Spinal cord (tissue), 10 donors: ENCODE data around the gene HTR3A. TPM values are rescaled to one million over a fixed set of nuclear protein-coding genes. Genes with fewer than 3 reads are reported as not detected.
A peak's percentile ranks its signal among the peaks of the same experiment; 100 is the strongest.
"Not testable (repeated sequence)": the region's sequence is repeated elsewhere in the genome, so short reads cannot be mapped to it uniquely, and the experiment has no call there.

Experiments used
- DNase-seq, 6 donors: peaks; one replicate each; pipeline versions ENCODE4 v3.0.0 to v3.0.0-alpha.2; 2013 to 2015; ENCODE audit warnings: low spot score in 6 of 6, low read depth in 4 of 6
- H3K27ac ChIP-seq: one replicate; pipeline ENCODE4 v1.5.1; 2013; ENCODE audit warnings: low read depth, low read length, control low read depth
- H3K27me3 ChIP-seq: one replicate; pipeline ENCODE4 v1.6.1; 2013; ENCODE audit warnings: low read length; ENCODE audit not compliant: control insufficient read depth, insufficient read depth
- H3K36me3 ChIP-seq: one replicate; pipeline ENCODE4 v1.6.1; 2013; ENCODE audit warnings: low read length; ENCODE audit not compliant: control insufficient read depth, insufficient read depth
- H3K4me1 ChIP-seq: one replicate; pipeline ENCODE4 v1.6.1; 2013; ENCODE audit warnings: low read length; ENCODE audit not compliant: control insufficient read depth, insufficient read depth
- H3K4me3 ChIP-seq: one replicate; pipeline ENCODE4 v1.5.1; 2013; ENCODE audit warnings: low read depth, low read length, control low read depth
- H3K9me3 ChIP-seq: one replicate; pipeline ENCODE4 v1.6.1; 2013; ENCODE audit warnings: low read length; ENCODE audit not compliant: control insufficient read depth, insufficient read depth
- WGBS: methylation state at CpG from one replicate; pipeline ENCODE4 v1.1.5; 2013; ENCODE audit warnings: missing lambda C conversion rate; ENCODE audit not compliant: insufficient coverage; 5-methylcytosine and 5-hydroxymethylcytosine counted together
- polyA plus RNA-seq, 2 donors: library from polyadenylated mRNA; unstranded; fragments of 120-200 nt; gene quantifications; one replicate each; pipeline ENCODE4 v1.2.1, GENCODE V29; 2013; ENCODE audit not compliant: insufficient read length in 2 of 2
- total RNA-seq, 2 donors: library from RNA; depleted of rRNA in 1 of 2; stranded (reverse); fragments of 120-200 nt in 1 of 2; fragments of >200 nt in 1 of 2; gene quantifications; one replicate each; pipeline versions ENCODE4 v1.2.3 to v1.2.4, GENCODE V29; 2013 to 2014
- donor health status: healthy.

HTR3A gene
- total and polyA plus RNA-seq, 4 donors: 0.28 to 23.0 (median 0.48) TPM

DNA sequence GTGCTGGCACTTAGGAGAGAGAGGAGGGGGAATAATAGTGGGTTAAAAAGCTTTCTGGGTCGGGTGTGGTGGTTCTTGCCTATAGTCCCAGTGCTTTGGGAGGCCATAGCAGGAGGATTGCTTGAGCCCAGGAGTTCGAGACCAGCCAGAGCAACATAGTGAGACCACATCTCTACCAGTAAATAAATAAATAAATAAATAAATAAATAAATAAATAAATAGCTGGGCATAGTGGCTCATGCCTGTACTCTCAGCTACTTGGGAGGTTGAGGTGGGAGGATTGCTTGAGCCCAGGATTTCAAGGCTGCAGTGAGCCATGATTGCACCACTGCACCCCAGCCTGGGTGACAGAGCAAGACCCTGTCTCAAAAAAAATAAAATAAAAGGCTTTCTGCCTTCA is 28.7 kb upstream of the HTR3A start:
- WGBS: no CpG with 5 or more reads among the region's 2 CpGs
- not testable (repeated sequence) for H3K9me3 ChIP-seq, H3K4me1 ChIP-seq, H3K27ac ChIP-seq, H3K4me3 ChIP-seq, H3K36me3 ChIP-seq, H3K27me3 ChIP-seq, DNase-seq

- Histone ChIP-seq H3K4me3 (no peak overlapping the region), H3K9me3 (no peaks in the 10 kb centered on the region), H3K36me3 (no peaks in the 10 kb centered on the region), H3K4me1 (peaks cover 12% of the 10 kb centered on the region), H3K27me3 (no peaks in the 10 kb centered on the region), H3K27ac (no peak overlapping the region)
- peak in 1 of 6 donors; percentile 71 for DNase-seq
- WGBS: 93% methylated on average over 2 of the region's 4 CpGs
Measured at GRCh38 chr11:113947994-113948393, 26.9 kb upstream of the HTR3A start.

DNA sequence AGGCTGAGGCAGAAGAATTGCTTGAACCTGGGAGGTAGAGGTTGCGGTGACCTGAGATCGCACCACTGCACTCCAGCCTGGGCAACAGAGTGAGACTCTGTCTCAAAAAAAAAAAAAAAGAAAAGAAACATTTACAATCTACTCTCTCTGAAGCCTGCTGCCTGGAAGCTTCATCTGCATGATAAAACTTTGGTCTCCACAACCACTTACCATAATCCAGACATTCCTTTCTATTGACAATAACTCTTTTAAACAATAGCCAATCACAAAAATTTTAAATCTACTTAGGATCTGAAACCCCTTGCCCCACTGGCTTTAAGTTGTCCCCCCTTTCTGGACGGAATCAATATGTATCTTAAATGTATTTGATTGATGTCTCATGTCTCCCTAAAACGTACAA is 25.0 kb upstream of the HTR3A start:
- no peaks in the 10 kb centered on the region for H3K9me3 ChIP-seq
- H3K4me3 ChIP-seq: no peak overlapping the region
- 60% methylated on average over 1 of the region's 4 CpGs for WGBS
- DNase-seq: no peak
- H3K27ac ChIP-seq: no peak overlapping the region
- peaks cover 12% of the 10 kb centered on the region for H3K4me1 ChIP-seq
- H3K27me3 ChIP-seq: no peaks in the 10 kb centered on the region
- H3K36me3 ChIP-seq: no peaks in the 10 kb centered on the region

GRCh38 chr11:113951537-113951936 is 23.4 kb upstream of the HTR3A start:
- Histone ChIP-seq H3K4me3 (no peak overlapping the region), H3K9me3 (no peaks in the 10 kb centered on the region), H3K27me3 (no peaks in the 10 kb centered on the region), H3K36me3 (no peaks in the 10 kb centered on the region), H3K4me1 (peaks cover 12% of the 10 kb centered on the region), H3K27ac (no peak overlapping the region)
- WGBS: 100% methylated on average over 1 of the region's 5 CpGs
- peak in 1 of 6 donors; percentile 43 for DNase-seq

DNA sequence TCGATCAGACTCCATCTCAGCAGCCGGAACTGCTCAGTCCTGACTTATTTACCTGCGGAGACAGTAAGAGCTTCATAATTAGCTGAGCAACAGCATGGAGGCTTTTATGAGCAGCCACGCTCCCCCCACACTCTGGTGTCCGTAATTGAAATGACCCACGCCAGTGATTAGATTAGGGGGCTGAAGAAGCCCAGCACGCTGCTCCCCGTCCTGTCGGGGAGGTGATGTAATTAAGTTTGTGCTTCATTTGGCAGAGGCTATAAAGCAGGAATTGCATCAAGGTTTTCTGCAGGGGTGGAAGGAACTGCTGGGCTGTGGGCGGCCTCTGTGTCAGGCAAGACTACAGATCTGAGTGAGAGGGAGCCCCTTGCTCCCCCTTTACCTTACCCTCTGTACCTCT is 22.8 kb upstream of the HTR3A start:
- Histone ChIP-seq H3K36me3 (no peaks in the 10 kb centered on the region), H3K4me3 (no peak overlapping the region), H3K27ac (no peak overlapping the region), H3K27me3 (no peaks in the 10 kb centered on the region), H3K9me3 (no peaks in the 10 kb centered on the region), H3K4me1 (peaks cover 16% of the 10 kb centered on the region)
- peak in 1 of 6 donors; percentile 92 for DNase-seq
- WGBS: 45% methylated on average over 5 of the region's 10 CpGs

DNA sequence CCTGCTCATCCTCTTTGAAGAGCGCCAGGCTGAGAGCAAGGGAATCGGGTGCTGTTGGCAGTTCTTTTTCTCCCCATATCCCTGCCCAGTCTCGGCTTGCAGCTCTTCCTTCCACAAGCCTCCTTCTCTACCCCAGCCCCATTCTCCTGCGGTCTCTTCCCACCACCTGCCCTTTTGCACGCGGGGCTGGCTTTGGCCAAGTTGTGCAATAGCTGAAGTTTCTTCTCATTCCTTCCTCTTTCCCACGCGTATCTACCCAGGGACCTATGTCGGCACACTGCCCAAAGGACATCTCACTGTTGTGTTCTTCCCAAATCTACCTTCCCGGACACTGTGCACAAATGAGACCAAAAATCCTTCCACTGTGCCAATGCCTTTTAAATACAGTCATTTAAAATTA is 22.3 kb upstream of the HTR3A start:
- Histone ChIP-seq H3K27me3 (no peaks in the 10 kb centered on the region), H3K27ac (no peak overlapping the region), H3K36me3 (no peaks in the 10 kb centered on the region), H3K4me3 (no peak overlapping the region), H3K9me3 (no peaks in the 10 kb centered on the region), H3K4me1 (peaks cover 22% of the 10 kb centered on the region)
- 87% methylated on average over 9 of the region's 10 CpGs for WGBS
- DNase-seq: no peak

GRCh38 chr11:113954235-113954634 is 20.7 kb upstream of the HTR3A start:
- Histone ChIP-seq H3K36me3 (no peaks in the 10 kb centered on the region), H3K4me1 (peaks cover 27% of the 10 kb centered on the region), H3K27ac (no peak overlapping the region), H3K27me3 (no peaks in the 10 kb centered on the region), H3K9me3 (no peaks in the 10 kb centered on the region), H3K4me3 (no peak overlapping the region)
- WGBS: 54% methylated on average over 6 of the region's 6 CpGs
- no peak for DNase-seq

DNA sequence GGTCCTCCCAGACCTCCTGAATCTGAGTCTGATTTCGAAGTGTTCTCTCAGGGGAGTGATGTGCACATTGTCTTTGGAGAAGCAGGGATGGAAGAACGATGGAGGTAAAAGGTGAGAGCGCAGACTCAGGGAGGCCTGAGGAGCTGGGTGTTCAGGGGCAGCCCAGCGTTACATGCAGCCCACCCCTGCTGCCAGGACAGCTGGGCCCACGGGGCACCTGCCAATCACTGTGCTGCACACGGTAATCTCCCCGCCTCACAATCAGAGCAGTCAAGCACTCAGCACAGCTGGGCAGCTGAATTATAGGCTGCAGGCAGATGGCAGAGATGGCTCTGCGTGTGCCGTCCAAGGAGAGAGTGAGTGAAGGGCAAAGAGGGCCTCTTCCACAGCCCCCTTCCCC is 17.9 kb upstream of the HTR3A start:
- Histone ChIP-seq H3K36me3 (no peaks in the 10 kb centered on the region), H3K27me3 (no peaks in the 10 kb centered on the region), H3K9me3 (no peaks in the 10 kb centered on the region), H3K4me1 (peaks cover 21% of the 10 kb centered on the region), H3K4me3 (no peak overlapping the region), H3K27ac (no peak overlapping the region)
- WGBS: 50% methylated on average over 8 of the region's 9 CpGs
- DNase-seq: peak in 2 of 6 donors; percentile 26 to 61

GRCh38 chr11:113960702-113961330 is 14.1 kb upstream of the HTR3A start:
- Histone ChIP-seq H3K27me3 (no peaks in the 10 kb centered on the region), H3K9me3 (no peaks in the 10 kb centered on the region), H3K4me3 (no peak overlapping the region), H3K36me3 (no peaks in the 10 kb centered on the region), H3K4me1 (peaks cover 15% of the 10 kb centered on the region), H3K27ac (no peak overlapping the region)
- WGBS: 45% methylated on average over 5 of the region's 9 CpGs
- peak in 1 of 6 donors; percentile 36 for DNase-seq

- Histone ChIP-seq H3K36me3 (no peaks in the 10 kb centered on the region), H3K4me1 (no peaks in the 10 kb centered on the region), H3K27me3 (no peaks in the 10 kb centered on the region), H3K27ac (no peak overlapping the region), H3K4me3 (no peak overlapping the region), H3K9me3 (no peaks in the 10 kb centered on the region)
- DNase-seq: no peak
- WGBS: no CpG with 5 or more reads among the region's 1 CpG
Measured at GRCh38 chr11:113967361-113967760, 7.5 kb upstream of the HTR3A start.
